Measurements from ENCODE around the gene CCL16.
A peak's percentile ranks its signal among the peaks of the same experiment; 100 is the strongest.

DNA sequence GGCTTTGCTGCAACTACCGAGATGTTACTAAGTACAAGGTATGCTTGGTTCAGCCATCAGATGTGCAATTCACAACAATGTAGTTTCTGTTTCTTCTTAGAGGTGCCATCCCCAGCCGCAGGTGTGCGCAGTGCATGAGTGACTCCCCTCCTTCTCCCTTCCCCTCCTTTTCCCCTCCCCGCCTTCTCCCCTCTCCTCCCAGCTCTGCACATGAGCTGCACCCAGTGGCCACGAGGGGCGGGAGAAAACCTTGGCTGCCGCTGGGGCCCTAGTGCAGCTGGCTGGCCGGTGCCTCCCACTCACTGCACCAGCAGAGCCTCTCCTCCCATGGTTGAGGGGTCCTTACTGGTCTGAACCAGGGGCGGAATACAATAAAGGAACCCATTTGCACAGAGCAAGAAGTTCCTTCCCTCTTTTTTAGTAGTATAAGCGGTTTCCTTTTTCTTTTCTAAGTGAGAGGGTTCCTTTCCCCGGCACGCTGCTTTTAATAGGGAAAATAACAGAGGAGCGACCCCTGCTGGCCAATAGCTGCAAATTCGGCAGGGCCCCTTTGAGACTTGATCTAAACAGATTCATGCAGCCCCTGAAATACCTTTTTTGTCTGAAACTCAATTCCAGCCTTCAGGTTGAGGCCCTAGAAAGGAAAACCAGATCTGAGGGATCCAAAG is 27.8 kb upstream of the CCL16 start:
- no peak for TF ChIP-seq EZH2 (IDR thresholded peaks at IDR 0.05; ENCODE audit: borderline replicate concordance, low read length)
- TF ChIP-seq, protein P1, sequence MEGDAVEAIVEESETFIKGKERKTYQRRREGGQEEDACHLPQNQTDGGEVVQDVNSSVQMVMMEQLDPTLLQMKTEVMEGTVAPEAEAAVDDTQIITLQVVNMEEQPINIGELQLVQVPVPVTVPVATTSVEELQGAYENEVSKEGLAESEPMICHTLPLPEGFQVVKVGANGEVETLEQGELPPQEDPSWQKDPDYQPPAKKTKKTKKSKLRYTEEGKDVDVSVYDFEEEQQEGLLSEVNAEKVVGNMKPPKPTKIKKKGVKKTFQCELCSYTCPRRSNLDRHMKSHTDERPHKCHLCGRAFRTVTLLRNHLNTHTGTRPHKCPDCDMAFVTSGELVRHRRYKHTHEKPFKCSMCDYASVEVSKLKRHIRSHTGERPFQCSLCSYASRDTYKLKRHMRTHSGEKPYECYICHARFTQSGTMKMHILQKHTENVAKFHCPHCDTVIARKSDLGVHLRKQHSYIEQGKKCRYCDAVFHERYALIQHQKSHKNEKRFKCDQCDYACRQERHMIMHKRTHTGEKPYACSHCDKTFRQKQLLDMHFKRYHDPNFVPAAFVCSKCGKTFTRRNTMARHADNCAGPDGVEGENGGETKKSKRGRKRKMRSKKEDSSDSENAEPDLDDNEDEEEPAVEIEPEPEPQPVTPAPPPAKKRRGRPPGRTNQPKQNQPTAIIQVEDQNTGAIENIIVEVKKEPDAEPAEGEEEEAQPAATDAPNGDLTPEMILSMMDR (conservative IDR thresholded peaks at IDR 0.05 in 1 of 2, IDR thresholded peaks at IDR 0.05 in 1 of 2; ENCODE audit: extremely low read depth in 1 of 2, insufficient read depth in 1 of 2, low read depth in 1 of 2, low read length in 2 of 2) = peak; percentile 49
